ENCODE data around the gene CCDC88C.

CCDC88C gene

GRCh38 chr14:91303924-91304229 lies 113.7 kb downstream of the CCDC88C start:
- no peak for DNase-seq

DNA sequence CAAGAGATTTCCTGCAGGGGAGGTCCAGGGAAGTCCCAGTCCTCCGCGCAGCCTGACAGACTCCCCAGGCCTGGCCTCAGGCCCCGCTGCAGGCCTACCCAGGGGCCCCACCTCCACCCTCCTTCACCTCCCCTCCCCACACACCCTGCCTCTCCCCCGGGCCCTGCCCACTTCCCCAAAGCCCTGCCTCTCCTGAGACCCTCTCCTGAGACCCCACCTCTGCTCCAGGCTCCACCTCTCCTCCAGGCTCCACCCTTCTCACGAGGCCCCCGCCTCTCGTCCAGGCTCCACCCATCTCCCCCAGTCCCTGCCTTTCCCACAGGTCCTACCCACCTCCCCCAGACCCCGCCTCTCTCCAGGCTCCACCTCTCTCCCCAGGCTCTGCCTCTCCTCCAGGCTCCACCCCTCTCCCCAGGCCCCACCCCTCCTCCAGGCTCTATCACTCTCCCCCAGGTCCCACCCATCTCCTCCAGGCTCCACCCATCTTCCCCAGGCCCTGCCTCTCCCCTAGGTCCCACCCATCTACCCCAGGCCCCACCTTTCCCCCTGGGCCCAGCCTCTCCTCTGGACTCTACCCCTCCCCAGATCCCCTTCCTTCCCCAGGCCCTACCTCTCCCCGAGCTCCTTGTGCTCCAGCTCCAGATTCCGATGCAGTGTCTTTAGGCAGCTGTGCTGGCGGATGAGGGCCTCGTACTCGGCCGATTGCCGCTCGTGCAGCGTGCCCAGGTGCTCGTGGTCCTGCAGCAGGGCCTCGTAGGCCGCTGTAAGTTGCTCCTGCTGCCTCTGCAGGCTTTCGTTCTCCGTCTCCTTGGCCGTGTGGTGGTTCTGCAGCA lies 114.3 kb downstream of the CCDC88C start:
- no peak for DNase-seq

- no peak for DNase-seq
These were observed 115.2 kb downstream of the CCDC88C start for GRCh38 chr14:91302391-91302790.

DNA sequence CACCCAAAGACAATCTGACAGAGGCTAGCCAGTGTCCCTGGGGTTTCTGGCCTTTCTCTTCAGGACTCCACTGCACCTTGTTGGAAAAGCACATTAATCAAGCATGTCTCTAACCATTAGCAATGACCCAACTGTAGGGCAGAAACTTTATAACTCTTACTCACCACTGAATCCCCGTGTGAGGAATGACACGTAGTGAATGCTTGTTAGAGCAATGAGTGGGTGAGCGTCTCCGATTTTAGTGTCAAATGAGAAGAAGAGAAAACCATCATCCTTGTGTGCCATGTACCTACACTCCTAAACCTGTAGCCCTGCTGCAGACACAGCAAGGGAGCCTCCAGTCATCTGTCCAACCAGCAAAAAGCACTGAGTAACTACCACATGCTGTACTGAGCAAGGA lies 116.7 kb downstream of the CCDC88C start:
- DNase-seq: no peak

GRCh38 chr14:91300283-91300895 lies 117.2 kb downstream of the CCDC88C start:
- DNase-seq: no peak

GRCh38 chr14:91299121-91300115 lies 118.2 kb downstream of the CCDC88C start:
- no peak for DNase-seq

GRCh38 chr14:91298576-91298975 lies 119.0 kb downstream of the CCDC88C start:
- no peak for DNase-seq

- no peak for DNase-seq
These were observed 120.4 kb downstream of the CCDC88C start for GRCh38 chr14:91297081-91297711.

DNA sequence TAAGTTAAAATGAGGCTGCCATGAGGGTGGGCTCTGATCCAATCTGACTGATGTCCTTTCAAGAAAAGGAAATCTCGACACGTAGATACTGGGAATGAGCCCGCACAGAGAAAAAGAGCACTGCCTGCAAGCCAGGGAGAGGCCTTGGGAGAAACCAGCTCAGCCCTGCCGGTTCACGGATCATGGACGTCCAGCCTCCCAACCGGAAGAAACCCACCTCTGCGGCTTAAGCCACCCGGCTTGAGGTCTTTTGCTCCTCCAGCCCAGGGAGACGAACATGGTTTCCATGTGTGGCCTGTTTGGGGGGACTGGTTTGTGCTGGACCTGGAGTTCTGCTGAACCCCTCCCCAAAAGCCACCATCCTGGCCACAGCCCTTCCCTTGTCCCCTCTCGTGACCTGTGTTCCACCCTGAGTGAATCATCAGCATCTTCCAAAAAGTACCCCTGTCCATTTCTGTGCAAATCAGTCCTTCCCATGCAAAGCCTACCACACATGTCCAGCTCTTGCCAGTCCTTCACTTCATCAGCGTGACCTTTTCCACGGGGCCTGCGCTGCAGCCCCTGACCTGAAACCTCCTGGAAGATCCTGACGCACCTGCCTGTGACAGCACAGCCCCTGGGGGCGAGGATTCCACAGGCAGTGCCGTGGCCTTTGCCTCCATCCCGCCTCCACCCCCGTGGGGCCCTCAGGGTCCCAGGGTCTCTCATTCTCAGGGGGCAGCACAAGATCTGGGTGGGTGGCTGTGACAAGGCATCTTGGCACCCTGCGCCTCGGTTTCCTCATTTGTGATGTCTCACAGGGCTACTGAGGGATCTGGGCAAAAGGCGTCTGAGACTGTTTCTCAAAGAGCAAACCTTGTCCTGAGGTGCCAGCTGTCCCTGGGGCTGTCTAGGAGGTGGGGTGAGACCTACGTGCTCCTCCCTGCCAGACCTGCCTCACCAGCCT lies 121.5 kb downstream of the CCDC88C start:
- no peak for DNase-seq

DNA sequence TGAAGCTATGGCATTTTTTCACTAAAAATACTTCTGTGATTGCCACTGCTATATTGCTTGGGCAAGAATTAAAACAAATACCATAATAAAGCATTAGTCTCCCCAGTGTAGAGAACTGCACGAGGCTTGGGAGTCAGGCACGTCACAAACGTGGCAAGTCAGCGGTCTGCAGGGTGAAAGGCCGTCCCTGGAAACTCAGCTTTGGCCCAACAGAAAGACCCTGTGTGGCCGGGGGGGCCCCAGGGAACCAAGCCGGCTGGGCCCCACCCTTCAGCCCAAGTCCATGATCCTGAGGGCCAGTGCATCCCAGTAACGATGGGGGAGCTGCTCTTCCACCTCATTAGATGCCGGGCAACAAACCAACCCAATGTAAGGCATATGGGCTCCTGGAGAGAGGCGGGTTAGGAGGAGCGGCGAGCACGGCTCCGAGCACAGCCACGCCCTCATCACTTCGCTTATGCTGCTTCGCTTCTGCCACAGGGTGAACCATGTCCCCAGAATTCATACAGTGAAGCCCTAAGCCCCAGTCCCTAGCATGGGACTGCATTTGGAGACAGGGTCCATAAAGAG lies 122.3 kb downstream of the CCDC88C start:
- no peak for DNase-seq

GRCh38 chr14:91294153-91294552 lies 123.5 kb downstream of the CCDC88C start:
- DNase-seq: no peak

DNA sequence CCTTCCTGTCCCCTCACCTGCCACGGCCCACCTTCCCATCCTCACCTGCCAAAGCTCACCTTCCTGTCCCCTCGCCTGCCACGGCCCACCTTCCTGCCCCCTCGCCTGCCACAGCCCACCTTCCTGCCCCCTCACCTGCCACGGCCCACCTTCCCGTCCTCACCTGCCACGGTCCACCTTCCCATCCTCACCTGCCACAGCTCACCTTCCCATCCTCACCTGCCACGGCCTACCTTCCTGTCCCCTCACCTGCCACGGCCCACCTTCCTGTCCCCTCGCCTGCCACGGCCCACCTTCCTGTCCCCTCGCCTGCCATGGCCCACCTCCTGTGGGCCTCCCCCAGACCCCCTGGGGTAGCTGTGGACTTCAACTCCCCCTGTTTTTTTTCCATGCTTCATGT lies 124.3 kb downstream of the CCDC88C start:
- no peak for DNase-seq

- DNase-seq: no peak
These were observed 125.1 kb downstream of the CCDC88C start for GRCh38 chr14:91292491-91292890.

GRCh38 chr14:91291786-91292405 lies 125.7 kb downstream of the CCDC88C start:
- DNase-seq: no peak

DNA sequence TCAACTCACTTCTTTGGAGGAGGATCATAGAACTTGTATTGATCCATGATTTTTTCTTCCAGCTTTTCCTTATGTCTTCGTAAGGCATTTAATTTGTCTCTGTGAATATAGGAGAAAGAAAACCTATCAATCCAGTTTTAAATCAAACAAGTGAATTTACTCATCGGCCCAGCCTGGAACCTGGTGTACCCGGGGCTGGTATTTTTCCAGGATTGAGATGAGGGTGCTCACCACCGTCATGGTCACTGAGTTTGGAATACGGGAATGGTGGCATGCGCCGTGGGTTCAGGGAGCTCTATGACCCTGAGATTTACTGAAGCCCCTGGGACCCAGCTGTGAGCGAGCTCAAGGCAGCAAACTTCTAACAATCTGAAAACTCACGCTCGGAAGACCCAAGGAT lies 126.6 kb downstream of the CCDC88C start:
- no peak for DNase-seq

DNA sequence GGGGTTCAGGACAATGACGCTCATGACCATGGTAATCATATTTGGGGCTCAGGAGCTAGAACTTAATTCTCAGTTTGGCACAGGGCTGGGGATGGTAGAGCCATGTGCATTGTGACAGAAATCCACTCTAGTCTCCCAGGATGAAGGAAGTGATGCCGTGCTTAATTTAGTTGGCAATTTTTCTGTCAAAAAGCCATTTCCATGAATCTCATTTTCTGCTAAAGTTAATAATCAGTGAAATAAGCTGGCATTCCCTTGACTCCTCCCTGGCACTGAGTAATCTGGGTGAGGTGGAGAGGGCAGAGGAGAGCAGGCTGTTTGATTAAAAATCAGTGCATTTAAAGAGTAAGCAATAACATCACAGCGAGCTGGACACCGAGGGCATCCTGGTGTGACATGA lies 128.2 kb downstream of the CCDC88C start:
- no peak for DNase-seq

DNA sequence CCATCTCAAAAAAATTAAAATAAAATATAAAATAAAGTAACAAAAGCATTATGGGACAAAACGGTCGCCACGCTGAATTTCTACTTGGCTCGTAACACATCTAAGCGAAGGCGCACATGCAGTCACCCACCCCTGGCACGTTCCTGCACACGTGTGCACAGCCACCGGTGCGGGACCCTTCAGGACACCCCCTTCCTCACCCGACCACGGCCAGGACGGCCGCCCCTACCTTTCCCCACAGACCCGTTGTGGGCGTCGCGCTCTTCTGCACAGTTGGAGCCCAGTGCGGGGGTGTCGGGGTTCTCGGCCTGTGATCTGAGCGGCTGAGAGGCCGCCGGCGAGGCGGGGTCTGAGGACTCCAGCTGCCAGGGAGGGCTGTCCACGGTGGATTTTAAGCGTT lies 128.7 kb downstream of the CCDC88C start:
- no peak for DNase-seq

GRCh38 chr14:91286530-91286937 lies 131.1 kb downstream of the CCDC88C start:
- peak; percentile 48 for DNase-seq

DNA sequence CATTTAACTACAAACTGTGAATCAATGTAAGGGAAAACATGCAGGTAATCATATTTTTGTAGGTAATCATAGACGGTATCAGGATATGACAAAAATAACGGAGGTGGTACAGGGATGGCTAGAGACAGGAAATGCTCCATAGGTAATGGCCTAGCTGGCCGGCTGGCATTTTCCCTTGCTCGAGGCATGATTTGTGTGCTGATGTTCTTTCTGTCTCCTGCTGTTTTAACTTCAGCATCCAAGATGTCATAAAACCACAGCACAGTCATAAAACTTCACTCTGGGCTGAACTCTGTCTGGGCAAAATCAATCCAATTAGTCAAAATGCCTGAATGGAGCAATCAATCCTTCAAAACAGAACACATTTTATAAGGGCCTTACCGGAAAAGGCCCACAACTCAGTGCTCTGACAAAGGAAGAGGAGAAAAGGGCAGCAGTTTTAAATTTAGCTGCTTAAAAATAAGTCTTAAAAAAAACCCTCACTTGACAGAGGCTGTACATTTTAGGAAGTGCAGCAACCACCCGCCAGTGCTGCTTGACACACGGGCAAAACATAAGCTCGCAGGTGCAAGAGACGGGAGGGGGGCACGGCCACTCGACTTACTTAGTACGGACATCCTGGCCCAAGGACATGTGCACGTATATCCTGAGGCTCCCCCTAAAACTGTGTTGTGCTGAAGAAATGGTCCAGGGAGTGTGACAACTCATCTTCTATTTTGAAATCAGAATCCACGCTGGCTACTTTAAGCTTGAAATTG lies 132.7 kb downstream of the CCDC88C start:
- DNase-seq: no peak

DNA sequence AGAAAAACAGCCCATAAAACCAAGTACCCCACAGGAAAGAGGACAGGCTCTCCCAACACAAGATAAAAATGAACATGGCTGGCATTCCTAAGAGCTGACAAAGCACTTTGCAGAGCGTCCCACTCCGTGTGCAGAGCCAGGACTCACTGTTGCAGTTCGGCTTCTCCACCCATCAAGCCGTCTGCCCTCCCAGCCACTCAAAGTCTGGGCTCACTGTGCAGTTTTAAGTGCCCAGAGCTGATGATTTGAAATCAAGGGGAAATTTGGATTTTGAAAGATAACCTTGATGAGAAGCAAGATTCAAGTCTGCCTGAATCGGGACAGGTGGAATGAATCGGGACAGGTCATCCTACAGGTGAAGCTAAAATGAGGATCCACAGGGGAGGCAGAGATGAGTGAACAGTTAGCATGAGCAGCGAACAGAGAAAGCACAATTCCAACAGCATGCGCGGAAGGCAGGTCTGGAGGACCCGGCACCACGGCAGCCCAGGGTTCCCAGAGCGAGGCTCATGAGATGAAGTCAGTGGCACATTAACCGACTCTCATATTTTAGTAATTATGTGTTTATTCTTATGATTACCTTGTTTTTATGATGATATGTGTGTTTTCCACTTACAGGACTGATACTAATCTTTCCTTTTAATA lies 133.4 kb downstream of the CCDC88C start:
- no peak for DNase-seq
